Measurements from ENCODE around the gene PRKCD.

Gene PRKCD

GRCh38 chr3:53157974-53158580 is 2.9 kb upstream of the PRKCD start:
- no peak for DNase-seq

GRCh38 chr3:53158765-53159155 is 2.2 kb upstream of the PRKCD start:
- DNase-seq: no peak

- DNase-seq: peak; percentile 59
These were observed 1.6 kb upstream of the PRKCD start for GRCh38 chr3:53159156-53160060.

GRCh38 chr3:53160061-53160659 is 849 bp upstream of the PRKCD start:
- DNase-seq: no peak

GRCh38 chr3:53161450-53161819 is 426 bp downstream of the PRKCD start:
- DNase-seq: no peak

- DNase-seq: no peak
These were observed 1.0 kb downstream of the PRKCD start for GRCh38 chr3:53161820-53162671.

GRCh38 chr3:53162672-53163443 is 1.8 kb downstream of the PRKCD start:
- DNase-seq: no peak

- no peak for DNase-seq
These were observed 2.7 kb downstream of the PRKCD start for GRCh38 chr3:53163444-53164387.

GRCh38 chr3:53164911-53165310 is 3.9 kb downstream of the PRKCD start:
- DNase-seq: no peak

GRCh38 chr3:53166206-53166605 is 5.2 kb downstream of the PRKCD start:
- no peak for DNase-seq

GRCh38 chr3:53166781-53167291 is 5.8 kb downstream of the PRKCD start:
- no peak for DNase-seq

- no peak for DNase-seq
These were observed 6.6 kb downstream of the PRKCD start for GRCh38 chr3:53167418-53168174.

- no peak for DNase-seq
These were observed 7.3 kb downstream of the PRKCD start for GRCh38 chr3:53168175-53168923.

- peak; percentile 32 for DNase-seq
These were observed 8.2 kb downstream of the PRKCD start for GRCh38 chr3:53169045-53169831.

- no peak for DNase-seq
These were observed 8.9 kb downstream of the PRKCD start for GRCh38 chr3:53169832-53170324.

GRCh38 chr3:53170325-53171063 is 9.5 kb downstream of the PRKCD start:
- no peak for DNase-seq

GRCh38 chr3:53171064-53171418 is 10.0 kb downstream of the PRKCD start:
- DNase-seq: no peak
